ENCODE measurements around the gene PLA2G2D. TPM values are rescaled to one million over a fixed set of nuclear protein-coding genes. Genes with fewer than 3 reads are reported as not detected.

The PLA2G2D gene
- total and polyA plus RNA-seq, 2 of the 13 experiments (the other 11 are each of a cell fraction or from before 2014, with no cell fraction given): not detected

DNA sequence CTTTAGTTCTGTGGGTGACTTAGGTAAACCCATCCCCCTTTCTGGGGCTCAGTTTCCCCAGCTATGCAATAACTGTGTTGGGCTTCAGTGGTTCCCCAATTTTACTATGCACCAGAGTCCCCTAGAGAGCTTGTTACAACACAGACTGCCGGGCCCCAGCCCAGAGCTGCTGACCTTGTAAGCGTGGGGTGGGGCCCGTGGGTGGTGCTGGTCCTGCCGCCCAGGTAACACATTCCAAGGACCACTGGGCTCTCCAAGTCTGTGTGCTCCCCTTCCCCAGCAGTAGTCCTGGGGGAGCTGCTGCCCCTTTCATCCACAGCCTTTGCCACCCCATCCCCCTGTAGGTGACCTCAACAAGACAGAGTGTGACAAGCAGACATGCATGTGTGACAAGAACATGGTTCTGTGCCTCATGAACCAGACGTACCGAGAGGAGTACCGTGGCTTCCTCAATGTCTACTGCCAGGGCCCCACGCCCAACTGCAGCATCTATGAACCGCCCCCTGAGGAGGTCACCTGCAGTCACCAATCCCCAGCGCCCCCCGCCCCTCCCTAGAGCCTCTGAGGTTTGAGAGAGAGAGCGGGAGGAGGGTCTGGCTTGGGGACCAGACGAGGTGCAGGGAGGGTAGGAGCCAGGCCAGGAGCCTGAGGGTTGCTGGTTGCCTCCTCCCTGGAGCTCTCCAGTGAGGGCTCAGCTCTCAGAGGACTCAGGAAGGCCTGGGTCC, 28.7 kb upstream of the PLA2G2D start:
- FAIRE-seq: no peak
- peaks cover 19% of the 10 kb centered on the region for H3K4me1 ChIP-seq (ENCODE audit: insufficient read depth, low read length)
- no peak overlapping the region for H3K27ac ChIP-seq (ENCODE audit: extremely low read length, insufficient read depth, low read length)
- no peak for DNase-seq (ENCODE audit: low spot score)
- CTCF ChIA-PET (ENCODE audit: low intra/inter-chr PET ratio, low total read pairs): no interaction called here
- no peaks in the 10 kb centered on the region for H3K79me2 ChIP-seq (ENCODE audit: insufficient read depth, low read length)
- POLR2A ChIA-PET: no interaction called here
- no peak overlapping the region for H3K4me2 ChIP-seq (ENCODE audit: low read depth, low read length)
- no peak overlapping the region for H3K9ac ChIP-seq (ENCODE audit: insufficient read depth, low read depth, low read length)
- no peak for TF ChIP-seq SRSF1 (optimal IDR thresholded peaks at IDR 0.05; ENCODE audit: low read depth, low read length)
- TF ChIP-seq, protein P1, sequence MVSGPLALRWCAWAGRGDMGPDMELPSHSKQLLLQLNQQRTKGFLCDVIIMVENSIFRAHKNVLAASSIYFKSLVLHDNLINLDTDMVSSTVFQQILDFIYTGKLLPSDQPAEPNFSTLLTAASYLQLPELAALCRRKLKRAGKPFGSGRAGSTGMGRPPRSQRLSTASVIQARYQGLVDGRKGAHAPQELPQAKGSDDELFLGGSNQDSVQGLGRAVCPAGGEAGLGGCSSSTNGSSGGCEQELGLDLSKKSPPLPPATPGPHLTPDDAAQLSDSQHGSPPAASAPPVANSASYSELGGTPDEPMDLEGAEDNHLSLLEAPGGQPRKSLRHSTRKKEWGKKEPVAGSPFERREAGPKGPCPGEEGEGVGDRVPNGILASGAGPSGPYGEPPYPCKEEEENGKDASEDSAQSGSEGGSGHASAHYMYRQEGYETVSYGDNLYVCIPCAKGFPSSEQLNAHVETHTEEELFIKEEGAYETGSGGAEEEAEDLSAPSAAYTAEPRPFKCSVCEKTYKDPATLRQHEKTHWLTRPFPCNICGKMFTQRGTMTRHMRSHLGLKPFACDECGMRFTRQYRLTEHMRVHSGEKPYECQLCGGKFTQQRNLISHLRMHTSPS (CRISPR knock-in tag; IDR thresholded peaks at IDR 0.05; ENCODE audit: low read depth): no peak
- H3K27me3 ChIP-seq (ENCODE audit: control insufficient read depth in 1 of 2, insufficient read depth in 2 of 2, low read length in 2 of 2): peaks cover 1 to 2% of the 10 kb centered on the region in 2 experiments; a peak in 3 of 5 replicates
- no peaks in the 10 kb centered on the region for H3K9me3 ChIP-seq (ENCODE audit: low read length)
- intact Hi-C loops (cut with micrococcal nuclease; ENCODE audit: unreplicated experiment) (no loop called here), in situ Hi-C loops (cut with HindIII; ENCODE audit: extremely low pct_ligation_motif_present, low pct_unique_long_range_greater_than_20kb) (no loop called here)
- 33% methylated on average over 3 of the region's 13 CpGs for WGBS (ENCODE audit: low lambda C conversion rate)
- H3K36me3 ChIP-seq (replicated peaks in 1 of 2; ENCODE audit: control insufficient read depth in 1 of 2, insufficient read depth in 2 of 2, low read length in 2 of 2): no peaks in the 10 kb centered on the region
- no peak overlapping the region for H3K4me3 ChIP-seq (replicated peaks in 1 of 3; ENCODE audit: insufficient read depth in 1 of 3, low read depth in 2 of 3, low read length in 3 of 3)
- H2AFZ ChIP-seq (ENCODE audit: low read length): no peak overlapping the region
- no peaks in the 10 kb centered on the region for H4K20me1 ChIP-seq (ENCODE audit: insufficient read depth, low read length)
- BruUV-seq (replicated peaks): no TSS peak
- ATAC-seq: no peak

DNA sequence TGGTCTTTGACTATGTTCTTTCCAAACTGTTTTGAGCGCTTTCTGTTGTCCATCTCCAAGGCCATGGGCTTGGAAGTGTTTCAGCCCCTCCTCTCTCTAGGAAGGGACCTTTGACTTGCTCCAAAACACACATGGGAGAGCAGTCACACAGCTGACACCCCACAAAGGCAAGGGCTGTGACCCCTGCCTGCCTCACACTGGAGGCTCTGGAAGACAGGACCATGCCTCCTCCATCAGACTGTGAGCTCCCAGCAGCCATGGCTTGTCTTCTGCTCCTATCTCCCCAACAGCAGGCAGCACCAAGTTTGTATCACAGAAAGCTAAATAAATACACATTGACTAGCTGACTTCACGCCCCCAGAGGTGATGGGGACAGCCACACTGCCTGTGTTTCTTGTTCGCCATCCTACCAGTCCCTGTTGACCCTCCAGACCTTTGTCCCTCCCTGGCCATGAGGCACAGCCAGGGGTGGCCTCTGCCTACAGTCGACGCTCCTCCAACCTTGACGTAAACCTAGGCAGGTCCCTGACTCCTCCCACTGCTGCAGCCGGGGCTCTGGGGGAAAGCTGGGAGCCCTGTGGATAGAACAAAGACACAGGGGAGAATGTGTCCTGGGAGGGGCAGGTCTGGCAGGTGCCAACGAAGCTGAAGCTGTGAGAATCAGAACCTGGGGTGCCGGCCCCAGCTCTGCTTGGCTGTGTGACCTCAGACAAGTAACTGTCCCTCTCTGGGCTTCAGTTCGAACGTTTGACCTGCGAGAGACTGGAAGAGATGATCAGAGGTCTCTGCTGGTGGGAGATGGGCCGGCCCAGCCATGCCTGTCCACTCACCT, 24.6 kb upstream of the PLA2G2D start:
- H3K4me2 ChIP-seq (ENCODE audit: low read depth, low read length): peak overlapping the region; percentile 33; the same call in 1 of the 2 replicates
- H4K20me1 ChIP-seq (ENCODE audit: insufficient read depth, low read length): no peaks in the 10 kb centered on the region
- no peak overlapping the region for H2AFZ ChIP-seq (ENCODE audit: low read length)
- 16% methylated on average over 7 of the region's 13 CpGs for WGBS (ENCODE audit: low lambda C conversion rate)
- peaks cover 4 to 15% of the 10 kb centered on the region in 2 experiments; a peak in 3 of 5 replicates for H3K27me3 ChIP-seq (ENCODE audit: control insufficient read depth in 1 of 2, insufficient read depth in 2 of 2, low read length in 2 of 2)
- intact Hi-C loops (cut with micrococcal nuclease; ENCODE audit: unreplicated experiment) (loop anchor here (2.0 kb wide), 1 partner anchor 43 kb away; no protein-coding TSS in a partner anchor), in situ Hi-C loops (cut with HindIII; ENCODE audit: extremely low pct_ligation_motif_present, low pct_unique_long_range_greater_than_20kb) (no loop called here)
- peaks cover 13% of the 10 kb centered on the region for H3K4me1 ChIP-seq (ENCODE audit: insufficient read depth, low read length)
- no peaks in the 10 kb centered on the region for H3K79me2 ChIP-seq (ENCODE audit: insufficient read depth, low read length)
- no TSS peak for BruUV-seq (replicated peaks)
- DNase-seq (ENCODE audit: low spot score) (peak; percentile 19), FAIRE-seq (no peak), ATAC-seq (peak; percentile 36; the same call in 2 of the 3 replicates)
- ChIA-PET CTCF (ENCODE audit: low intra/inter-chr PET ratio, low total read pairs) (no interaction called here), POLR2A (no interaction called here)
- H3K36me3 ChIP-seq (replicated peaks in 1 of 2; ENCODE audit: control insufficient read depth in 1 of 2, insufficient read depth in 2 of 2, low read length in 2 of 2): no peaks in the 10 kb centered on the region
- no peak overlapping the region for H3K9ac ChIP-seq (ENCODE audit: insufficient read depth, low read depth, low read length)
- no peaks in the 10 kb centered on the region for H3K9me3 ChIP-seq (ENCODE audit: low read length)
- no peak overlapping the region for H3K27ac ChIP-seq (ENCODE audit: extremely low read length, insufficient read depth, low read length)
- H3K4me3 ChIP-seq (replicated peaks in 1 of 3; ENCODE audit: insufficient read depth in 1 of 3, low read depth in 2 of 3, low read length in 3 of 3): peak overlapping the region in 1 of 3 experiments; percentile 6; a peak in 1 of 6 replicates
- TF ChIP-seq KDM5A (IDR thresholded peaks at IDR 0.05; ENCODE audit: borderline replicate concordance, low read length) (no peak), ATF1 (CRISPR knock-in tag; IDR thresholded peaks at IDR 0.05) (no peak), PTBP1 (IDR thresholded peaks at IDR 0.05; ENCODE audit: low read depth, low read length, poor library complexity, severe bottlenecking) (no peak), ZSCAN22 (CRISPR knock-in tag; IDR thresholded peaks at IDR 0.05) (peak; percentile 97), ZNF768 (CRISPR knock-in tag; IDR thresholded peaks at IDR 0.05) (peak; percentile 96), ZNF160 (CRISPR knock-in tag; IDR thresholded peaks at IDR 0.05) (no peak)
- TF ChIP-seq, protein P2, sequence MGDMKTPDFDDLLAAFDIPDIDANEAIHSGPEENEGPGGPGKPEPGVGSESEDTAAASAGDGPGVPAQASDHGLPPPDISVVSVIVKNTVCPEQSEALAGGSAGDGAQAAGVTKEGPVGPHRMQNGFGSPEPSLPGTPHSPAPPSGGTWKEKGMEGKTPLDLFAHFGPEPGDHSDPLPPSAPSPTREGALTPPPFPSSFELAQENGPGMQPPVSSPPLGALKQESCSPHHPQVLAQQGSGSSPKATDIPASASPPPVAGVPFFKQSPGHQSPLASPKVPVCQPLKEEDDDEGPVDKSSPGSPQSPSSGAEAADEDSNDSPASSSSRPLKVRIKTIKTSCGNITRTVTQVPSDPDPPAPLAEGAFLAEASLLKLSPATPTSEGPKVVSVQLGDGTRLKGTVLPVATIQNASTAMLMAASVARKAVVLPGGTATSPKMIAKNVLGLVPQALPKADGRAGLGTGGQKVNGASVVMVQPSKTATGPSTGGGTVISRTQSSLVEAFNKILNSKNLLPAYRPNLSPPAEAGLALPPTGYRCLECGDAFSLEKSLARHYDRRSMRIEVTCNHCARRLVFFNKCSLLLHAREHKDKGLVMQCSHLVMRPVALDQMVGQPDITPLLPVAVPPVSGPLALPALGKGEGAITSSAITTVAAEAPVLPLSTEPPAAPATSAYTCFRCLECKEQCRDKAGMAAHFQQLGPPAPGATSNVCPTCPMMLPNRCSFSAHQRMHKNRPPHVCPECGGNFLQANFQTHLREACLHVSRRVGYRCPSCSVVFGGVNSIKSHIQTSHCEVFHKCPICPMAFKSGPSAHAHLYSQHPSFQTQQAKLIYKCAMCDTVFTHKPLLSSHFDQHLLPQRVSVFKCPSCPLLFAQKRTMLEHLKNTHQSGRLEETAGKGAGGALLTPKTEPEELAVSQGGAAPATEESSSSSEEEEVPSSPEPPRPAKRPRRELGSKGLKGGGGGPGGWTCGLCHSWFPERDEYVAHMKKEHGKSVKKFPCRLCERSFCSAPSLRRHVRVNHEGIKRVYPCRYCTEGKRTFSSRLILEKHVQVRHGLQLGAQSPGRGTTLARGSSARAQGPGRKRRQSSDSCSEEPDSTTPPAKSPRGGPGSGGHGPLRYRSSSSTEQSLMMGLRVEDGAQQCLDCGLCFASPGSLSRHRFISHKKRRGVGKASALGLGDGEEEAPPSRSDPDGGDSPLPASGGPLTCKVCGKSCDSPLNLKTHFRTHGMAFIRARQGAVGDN (CRISPR knock-in tag; IDR thresholded peaks at IDR 0.05): peak; percentile 38
